ENCODE results near the gene BMPR2.

DNA sequence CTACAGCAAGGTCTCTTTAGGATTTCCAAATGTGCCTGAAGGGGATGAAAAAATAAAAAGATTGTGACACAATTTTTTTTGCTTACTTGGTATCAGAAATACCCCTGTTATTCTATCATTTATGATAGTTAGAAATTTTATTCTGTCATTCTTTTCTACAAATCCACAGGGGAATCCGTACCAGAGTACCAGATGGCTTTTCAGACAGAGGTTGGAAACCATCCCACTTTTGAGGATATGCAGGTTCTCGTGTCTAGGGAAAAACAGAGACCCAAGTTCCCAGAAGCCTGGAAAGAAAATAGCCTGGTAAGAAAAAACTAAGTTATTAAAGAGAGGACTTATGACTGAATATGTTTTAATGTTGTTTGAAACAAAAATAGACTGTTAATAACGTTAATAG, 166.0 kb downstream of the BMPR2 start:
- no peak for TF ChIP-seq EZH2 (IDR thresholded peaks at IDR 0.05)
- no peak for TF ChIP-seq CTCF (IDR thresholded peaks at IDR 0.05)
- TF ChIP-seq EZH2phosphoT487 (IDR thresholded peaks at IDR 0.05): no peak
